ENCODE results near the gene ZNF148. TPM values are rescaled to one million over a fixed set of nuclear protein-coding genes. Genes with fewer than 3 reads are reported as not detected.
A peak's percentile ranks its signal among the peaks of the same experiment; 100 is the strongest.
"Not testable (repeated sequence)": the region's sequence is repeated elsewhere in the genome, so short reads cannot be mapped to it uniquely, and the experiment has no call there.

Gene ZNF148
- total RNA-seq, 2 experiments from 2014 or later: 30.9 to 34.0 TPM

DNA sequence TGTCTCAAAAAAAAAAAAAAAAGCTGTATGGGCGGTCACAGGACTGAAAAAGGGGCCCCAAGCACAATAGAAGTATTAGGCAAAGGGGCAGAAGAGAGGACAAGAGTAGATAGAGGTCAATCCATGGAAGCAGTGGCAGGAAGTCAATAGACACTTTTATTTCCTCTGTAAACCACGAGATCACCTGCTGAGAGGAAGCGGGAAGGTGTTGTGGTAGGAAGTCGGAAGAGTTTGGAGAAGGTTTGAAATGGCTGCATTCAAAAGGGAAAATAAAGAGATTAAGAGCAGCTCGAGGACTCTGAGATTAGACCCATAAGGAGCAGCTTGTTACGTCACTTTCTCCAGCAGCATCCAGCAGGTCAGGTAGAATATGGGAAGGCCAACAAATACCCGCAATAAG lies 14.2 kb upstream of the ZNF148 start:
- no peaks in the 10 kb centered on the region for H3K9me3 ChIP-seq (ENCODE audit: control insufficient read depth in 1 of 2, insufficient read depth in 1 of 2, low read length in 2 of 2)
- peaks cover 2% of the 10 kb centered on the region for H3K27me3 Mint-ChIP-seq
- DNase-seq (peak in 1 of 14 experiments; percentile 27), ATAC-seq (ENCODE audit: poor library complexity) (no peak)
- H3K27ac ChIP-seq (ENCODE audit: low read depth in 1 of 2, low read length in 2 of 2): no peak overlapping the region
- peak overlapping the region; percentile 2 for H3K4me3 Mint-ChIP-seq
- no peaks in the 10 kb centered on the region for H3K36me3 Mint-ChIP-seq (ENCODE audit: low read depth)
- H3K4me1 Mint-ChIP-seq (ENCODE audit: low read depth): peaks cover 12% of the 10 kb centered on the region
- intact Hi-C loops (cut with DNase I, micrococcal nuclease): no loop called here
- TF ChIP-seq, protein P1, sequence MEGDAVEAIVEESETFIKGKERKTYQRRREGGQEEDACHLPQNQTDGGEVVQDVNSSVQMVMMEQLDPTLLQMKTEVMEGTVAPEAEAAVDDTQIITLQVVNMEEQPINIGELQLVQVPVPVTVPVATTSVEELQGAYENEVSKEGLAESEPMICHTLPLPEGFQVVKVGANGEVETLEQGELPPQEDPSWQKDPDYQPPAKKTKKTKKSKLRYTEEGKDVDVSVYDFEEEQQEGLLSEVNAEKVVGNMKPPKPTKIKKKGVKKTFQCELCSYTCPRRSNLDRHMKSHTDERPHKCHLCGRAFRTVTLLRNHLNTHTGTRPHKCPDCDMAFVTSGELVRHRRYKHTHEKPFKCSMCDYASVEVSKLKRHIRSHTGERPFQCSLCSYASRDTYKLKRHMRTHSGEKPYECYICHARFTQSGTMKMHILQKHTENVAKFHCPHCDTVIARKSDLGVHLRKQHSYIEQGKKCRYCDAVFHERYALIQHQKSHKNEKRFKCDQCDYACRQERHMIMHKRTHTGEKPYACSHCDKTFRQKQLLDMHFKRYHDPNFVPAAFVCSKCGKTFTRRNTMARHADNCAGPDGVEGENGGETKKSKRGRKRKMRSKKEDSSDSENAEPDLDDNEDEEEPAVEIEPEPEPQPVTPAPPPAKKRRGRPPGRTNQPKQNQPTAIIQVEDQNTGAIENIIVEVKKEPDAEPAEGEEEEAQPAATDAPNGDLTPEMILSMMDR (IDR thresholded peaks at IDR 0.05): no peak
- H3K4me1 ChIP-seq (ENCODE audit: insufficient read depth, low read length): peaks cover 13% of the 10 kb centered on the region
- ChIA-PET CTCF (no interaction called here), POLR2A (interaction anchor here (1.9 kb wide), 1 partner anchor 14 kb away, joined by 8 read pairs; the partner anchor contains the start of gene ZNF148)
- H3K4me3 ChIP-seq (ENCODE audit: low read length): no peak overlapping the region
- H3K27ac Mint-ChIP-seq: no peak overlapping the region
- no peaks in the 10 kb centered on the region for H3K36me3 ChIP-seq (ENCODE audit: insufficient read depth, low read length)
- H3K27me3 ChIP-seq (ENCODE audit: control insufficient read depth in 1 of 2, insufficient read depth in 2 of 2, low read length in 2 of 2): peaks cover 0 to 2% of the 10 kb centered on the region in 2 experiments
- H3K9me3 Mint-ChIP-seq: no peaks in the 10 kb centered on the region

DNA sequence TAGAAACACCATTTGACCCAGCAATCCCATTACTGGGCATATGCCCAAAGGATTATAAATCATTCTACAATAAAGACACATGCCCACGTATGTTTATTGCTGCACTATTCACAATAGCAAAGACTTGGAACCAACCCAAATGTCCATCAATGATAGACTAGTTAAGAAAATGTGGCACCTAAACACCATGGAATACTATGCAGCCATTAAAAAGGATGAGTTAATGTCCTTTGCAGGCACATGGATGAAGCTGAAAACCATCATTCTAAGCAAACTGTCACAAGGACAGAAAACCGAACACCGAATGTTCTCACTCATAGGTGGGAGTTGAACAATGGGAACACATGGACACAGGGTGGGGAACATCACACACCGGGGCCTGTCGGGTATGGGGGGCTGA lies 13.2 kb upstream of the ZNF148 start:
- H3K27ac ChIP-seq (ENCODE audit: low read depth in 1 of 2, low read length in 2 of 2); H3K9me3 ChIP-seq (ENCODE audit: control insufficient read depth in 1 of 2, insufficient read depth in 1 of 2, low read length in 2 of 2); ATAC-seq (ENCODE audit: poor library complexity); H3K4me3 Mint-ChIP-seq; intact Hi-C loops (cut with DNase I, micrococcal nuclease); H3K4me3 ChIP-seq (ENCODE audit: low read length); H3K27me3 ChIP-seq (ENCODE audit: control insufficient read depth in 1 of 2, insufficient read depth in 2 of 2, low read length in 2 of 2); H3K36me3 ChIP-seq (ENCODE audit: insufficient read depth, low read length); DNase-seq; H3K36me3 Mint-ChIP-seq (ENCODE audit: low read depth); CTCF ChIA-PET; H3K9me3 Mint-ChIP-seq; H3K27me3 Mint-ChIP-seq; H3K27ac Mint-ChIP-seq: not testable (repeated sequence)
- peaks cover 12% of the 10 kb centered on the region for H3K4me1 Mint-ChIP-seq (ENCODE audit: low read depth)
- POLR2A ChIA-PET: interaction anchor here (1.9 kb wide), 1 partner anchor 13 kb away, joined by 8 read pairs; the partner anchor contains the start of gene ZNF148
- peaks cover 13% of the 10 kb centered on the region for H3K4me1 ChIP-seq (ENCODE audit: insufficient read depth, low read length)

DNA sequence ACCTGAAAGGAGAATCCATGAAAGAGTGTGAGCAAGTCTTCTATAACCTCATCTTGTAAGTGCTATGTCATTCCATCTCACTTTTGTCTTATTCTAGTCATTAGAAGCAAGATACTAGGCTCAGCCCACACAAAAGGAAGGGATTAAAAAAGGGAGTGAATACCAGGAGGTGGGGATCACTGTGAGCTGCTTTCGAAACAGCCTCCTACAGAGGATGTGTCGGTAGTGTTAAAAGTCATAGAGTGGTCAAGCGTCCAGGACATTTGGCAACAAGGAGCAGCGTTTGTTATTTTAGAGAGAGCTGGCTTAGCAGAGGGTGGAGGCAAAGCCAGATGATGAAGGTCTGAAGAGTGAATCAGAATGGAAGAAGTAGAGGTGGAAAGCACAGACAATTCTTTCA lies 11.7 kb upstream of the ZNF148 start:
- ATAC-seq (ENCODE audit: poor library complexity) (no peak), DNase-seq (no peak)
- Histone ChIP-seq H3K36me3 (ENCODE audit: insufficient read depth, low read length) (no peaks in the 10 kb centered on the region), H3K27ac (ENCODE audit: low read depth in 1 of 2, low read length in 2 of 2) (no peak overlapping the region), H3K4me1 (ENCODE audit: insufficient read depth, low read length) (peaks cover 14% of the 10 kb centered on the region), H3K4me3 (ENCODE audit: low read length) (no peak overlapping the region), H3K27me3 (ENCODE audit: control insufficient read depth in 1 of 2, insufficient read depth in 2 of 2, low read length in 2 of 2) (no peaks in the 10 kb centered on the region), H3K9me3 (ENCODE audit: control insufficient read depth in 1 of 2, insufficient read depth in 1 of 2, low read length in 2 of 2) (no peaks in the 10 kb centered on the region)
- intact Hi-C loops (cut with DNase I, micrococcal nuclease): no loop called here
- ChIA-PET CTCF (no interaction called here), POLR2A (no interaction called here)
- H3K4me3 Mint-ChIP-seq: no peak overlapping the region
- H3K27ac Mint-ChIP-seq: no peak overlapping the region
- H3K36me3 Mint-ChIP-seq (ENCODE audit: low read depth): no peaks in the 10 kb centered on the region
- H3K9me3 Mint-ChIP-seq: no peaks in the 10 kb centered on the region
- H3K4me1 Mint-ChIP-seq (ENCODE audit: low read depth): peaks cover 21% of the 10 kb centered on the region
- TF ChIP-seq, protein P1 (IDR thresholded peaks at IDR 0.05): no peak
- no peaks in the 10 kb centered on the region for H3K27me3 Mint-ChIP-seq

DNA sequence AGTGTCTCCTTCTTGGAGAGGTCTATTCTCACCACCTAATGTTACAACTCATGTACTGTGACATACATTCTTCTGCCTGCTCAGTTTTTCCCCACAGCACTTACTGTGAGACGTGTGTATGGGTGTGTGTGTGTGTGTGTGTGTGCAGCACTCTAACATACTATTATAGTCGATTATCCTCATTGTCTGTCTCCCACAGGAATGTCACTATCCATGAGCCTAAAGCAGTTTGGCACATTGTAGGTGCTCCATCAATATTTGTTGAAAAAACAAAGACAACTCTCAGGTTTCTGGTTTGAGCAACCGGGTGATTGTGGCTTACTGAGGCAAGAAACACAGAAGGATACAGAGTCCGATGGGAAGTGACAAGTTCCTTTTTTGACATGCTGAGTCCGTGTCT lies 8.6 kb upstream of the ZNF148 start:
- intact Hi-C loops (cut with DNase I, micrococcal nuclease): no loop called here
- no peak overlapping the region for H3K27ac Mint-ChIP-seq
- Histone ChIP-seq H3K4me1 (ENCODE audit: insufficient read depth, low read length) (peaks cover 5% of the 10 kb centered on the region), H3K27me3 (ENCODE audit: control insufficient read depth in 1 of 2, insufficient read depth in 2 of 2, low read length in 2 of 2) (no peaks in the 10 kb centered on the region), H3K4me3 (ENCODE audit: low read length) (no peak overlapping the region), H3K36me3 (ENCODE audit: insufficient read depth, low read length) (no peaks in the 10 kb centered on the region), H3K9me3 (ENCODE audit: control insufficient read depth in 1 of 2, insufficient read depth in 1 of 2, low read length in 2 of 2) (no peaks in the 10 kb centered on the region), H3K27ac (ENCODE audit: low read depth in 1 of 2, low read length in 2 of 2) (no peak overlapping the region)
- peaks cover 15% of the 10 kb centered on the region for H3K4me1 Mint-ChIP-seq (ENCODE audit: low read depth)
- CTCF ChIA-PET: no interaction called here
- no peaks in the 10 kb centered on the region for H3K27me3 Mint-ChIP-seq
- H3K4me3 Mint-ChIP-seq: no peak overlapping the region
- H3K36me3 Mint-ChIP-seq (ENCODE audit: low read depth): no peaks in the 10 kb centered on the region
- no peak for ATAC-seq (ENCODE audit: poor library complexity)
- POLR2A ChIA-PET: no interaction called here
- DNase-seq: no peak
- H3K9me3 Mint-ChIP-seq: no peaks in the 10 kb centered on the region
- TF ChIP-seq, protein P1 (IDR thresholded peaks at IDR 0.05): no peak

All from CD4-positive, alpha-beta T cell (primary cell).